ENCODE measurements around the gene PTPRR.

PTPRR gene

DNA sequence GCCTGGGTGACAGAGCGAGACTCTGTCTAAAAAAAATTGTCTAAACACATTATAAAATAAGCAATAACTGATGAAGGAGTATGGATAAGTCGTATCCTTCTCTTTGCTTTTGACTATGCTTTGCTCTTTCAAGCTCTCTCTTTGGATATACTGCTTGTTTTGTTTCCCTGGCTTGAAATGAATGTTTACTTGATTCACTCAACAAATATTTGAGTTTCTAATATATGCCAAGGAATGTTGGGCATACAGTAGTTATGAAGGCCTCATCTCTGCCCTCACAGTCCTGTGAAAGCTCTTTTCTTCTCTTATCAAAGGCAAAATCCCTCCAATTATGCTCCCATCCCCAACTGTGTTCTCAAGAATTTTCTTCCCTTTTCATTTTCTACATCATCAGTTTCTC, 123.5 kb downstream of the PTPRR start:
- DNase-seq (ENCODE audit: low read depth) = no peak

- no peak for DNase-seq (ENCODE audit: low read depth)
Observed at GRCh38 chr12:70795608-70796007, 124.9 kb downstream of the PTPRR start.

GRCh38 chr12:70794131-70794530, 126.4 kb downstream of the PTPRR start:
- DNase-seq (ENCODE audit: low read depth) = no peak

DNA sequence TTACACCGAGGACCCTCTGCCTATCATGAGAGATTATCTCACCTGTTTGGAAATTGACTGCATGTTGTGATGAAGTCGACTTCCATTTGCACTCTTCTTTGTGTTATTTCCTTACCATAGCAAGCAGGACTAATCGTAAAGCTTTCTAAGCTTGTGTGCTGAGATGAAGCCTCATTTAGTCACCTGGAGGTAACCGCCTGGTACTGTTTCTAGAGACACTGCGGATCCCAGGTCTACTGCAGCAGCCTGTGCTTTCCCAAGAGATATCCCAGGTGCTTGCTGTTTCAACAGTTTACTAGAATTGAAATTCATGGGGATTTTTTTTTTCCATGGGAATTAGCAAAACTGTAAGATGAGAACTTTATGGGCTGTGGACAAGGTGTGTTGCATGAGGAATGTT, 131.8 kb downstream of the PTPRR start:
- no peak for DNase-seq (ENCODE audit: low read depth)

- no peak for DNase-seq (ENCODE audit: low read depth)
Observed at GRCh38 chr12:70787612-70788011, 132.9 kb downstream of the PTPRR start.

DNA sequence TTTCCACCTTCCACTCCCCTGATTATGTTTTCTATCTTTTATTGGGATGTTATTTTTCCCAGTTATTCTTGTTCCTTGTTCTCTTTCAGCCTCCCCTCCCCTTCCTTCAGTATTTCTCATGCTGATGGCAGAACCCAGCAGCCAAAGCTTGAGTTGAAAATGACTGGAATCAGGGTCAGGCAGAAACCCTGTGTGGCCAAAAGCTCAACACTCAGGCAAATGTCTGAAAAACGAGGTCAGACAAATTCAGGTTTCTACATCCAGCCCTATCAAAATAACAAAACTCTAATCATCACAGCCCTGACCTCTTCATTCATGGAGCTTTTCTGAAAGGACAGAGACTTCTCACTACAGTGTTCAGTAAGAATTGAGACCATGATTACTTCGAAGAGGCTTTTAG, 134.6 kb downstream of the PTPRR start:
- no peak for DNase-seq (ENCODE audit: low read depth)

- no peak for DNase-seq (ENCODE audit: low read depth)
Observed at GRCh38 chr12:70784042-70784668, 136.4 kb downstream of the PTPRR start.

GRCh38 chr12:70783455-70783854, 137.1 kb downstream of the PTPRR start:
- no peak for DNase-seq (ENCODE audit: low read depth)

DNA sequence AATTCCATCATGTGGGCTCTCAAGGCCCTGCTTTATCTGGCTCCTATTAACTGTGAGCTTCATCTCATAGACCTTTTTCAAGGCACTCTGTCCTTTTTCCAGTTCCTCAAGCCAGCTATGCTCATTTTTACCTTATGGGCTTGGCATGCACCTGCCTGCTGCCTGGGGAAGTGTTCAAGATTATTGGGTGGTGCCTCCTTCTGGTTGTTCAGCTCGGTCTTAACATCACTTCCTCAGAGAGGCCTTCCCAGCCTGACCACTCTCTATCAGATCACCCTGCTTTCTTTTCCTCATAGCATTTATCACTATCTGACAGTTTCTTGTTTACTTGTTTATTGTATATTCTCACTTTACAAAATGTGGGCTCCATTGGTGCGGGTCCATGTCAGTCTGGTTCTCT, 141.3 kb downstream of the PTPRR start:
- DNase-seq (ENCODE audit: low read depth) = no peak

DNA sequence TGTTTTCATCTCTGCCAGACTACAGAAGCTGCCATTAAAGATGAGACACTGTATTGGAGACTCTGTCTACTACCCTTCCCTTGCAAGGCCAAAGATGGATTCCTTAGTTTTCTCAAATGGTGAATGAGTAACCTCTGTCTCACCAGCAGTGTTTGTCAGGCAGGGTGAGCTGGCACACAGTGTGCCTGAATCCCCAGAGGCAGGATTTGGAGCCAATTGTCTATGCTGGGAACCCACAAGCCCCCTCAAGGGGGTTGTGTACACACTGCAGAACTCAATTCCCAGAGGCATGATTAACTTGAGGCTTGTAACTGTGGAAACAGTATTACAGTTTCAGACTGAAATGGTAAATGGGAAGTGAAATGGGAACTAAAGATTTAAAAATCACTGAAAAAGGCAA, 146.5 kb downstream of the PTPRR start:
- no peak for DNase-seq (ENCODE audit: low read depth)

DNA sequence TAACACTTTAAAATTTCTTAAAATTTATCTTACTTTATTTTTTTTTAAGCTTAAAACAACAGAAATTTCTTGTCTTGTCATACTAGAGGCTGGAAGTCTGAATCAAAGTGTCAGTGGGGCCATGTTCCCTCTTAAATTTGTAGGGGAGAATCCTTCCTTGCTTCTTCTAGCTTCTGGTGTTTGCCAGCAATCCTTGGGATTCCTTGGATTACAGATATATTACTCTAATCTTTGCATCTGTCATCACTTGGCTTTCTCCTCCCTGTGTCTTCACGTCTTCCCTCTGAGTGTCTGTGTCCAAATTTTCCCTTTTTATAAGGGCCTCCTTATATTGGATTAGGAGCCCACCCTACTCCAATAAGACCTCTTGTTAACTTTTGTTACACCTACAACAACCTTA, 147.7 kb downstream of the PTPRR start:
- DNase-seq (ENCODE audit: low read depth) = no peak

- DNase-seq (ENCODE audit: low read depth) = no peak
Observed at GRCh38 chr12:70771581-70771980, 149.0 kb downstream of the PTPRR start.

GRCh38 chr12:70763666-70764065, 156.9 kb downstream of the PTPRR start:
- DNase-seq (ENCODE audit: low read depth) = no peak

- DNase-seq (ENCODE audit: low read depth) = no peak
Observed at GRCh38 chr12:70762000-70762399, 158.5 kb downstream of the PTPRR start.

DNA sequence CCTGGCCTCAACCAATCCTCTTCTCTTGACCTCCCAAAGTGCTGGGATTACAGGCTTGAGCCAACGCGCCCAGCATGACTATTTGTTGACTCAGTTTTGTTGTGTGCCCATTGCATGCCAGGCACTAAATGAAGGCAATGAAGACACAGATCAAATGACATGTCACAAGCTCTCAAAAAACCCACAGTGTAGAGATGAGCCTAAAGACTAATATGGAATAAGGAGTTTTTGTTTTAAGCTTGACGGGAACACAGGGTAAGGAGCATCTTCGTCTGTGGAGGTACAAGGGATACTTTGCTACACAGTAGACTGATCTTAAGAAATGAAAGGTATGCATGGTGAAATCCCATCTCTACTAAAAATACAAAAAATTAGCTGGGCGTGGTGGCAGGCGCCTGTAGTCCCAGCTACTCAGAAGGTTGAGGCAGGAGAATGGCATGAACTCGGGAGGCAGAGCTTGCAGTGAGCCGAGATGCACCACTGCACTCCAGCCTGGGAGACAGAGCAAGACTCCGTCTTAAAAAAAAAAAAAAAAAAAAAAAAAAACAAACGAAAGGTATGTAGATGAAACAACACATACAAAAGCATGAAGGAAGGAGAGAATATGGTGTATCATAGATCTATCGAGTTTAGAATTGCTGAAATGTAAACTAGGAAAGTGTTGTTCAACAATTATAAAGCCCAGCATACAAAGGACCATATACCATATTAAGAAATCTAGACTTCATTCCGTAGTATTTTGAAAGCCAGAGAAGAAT, 161.2 kb downstream of the PTPRR start:
- no peak for DNase-seq (ENCODE audit: low read depth)

GRCh38 chr12:70758494-70758845, 162.1 kb downstream of the PTPRR start:
- no peak for DNase-seq (ENCODE audit: low read depth)

- no peak for DNase-seq (ENCODE audit: low read depth)
Observed at GRCh38 chr12:70757830-70758493, 162.6 kb downstream of the PTPRR start.

- DNase-seq (ENCODE audit: low read depth) = no peak
Observed at GRCh38 chr12:70756791-70757190, 163.7 kb downstream of the PTPRR start.

DNA sequence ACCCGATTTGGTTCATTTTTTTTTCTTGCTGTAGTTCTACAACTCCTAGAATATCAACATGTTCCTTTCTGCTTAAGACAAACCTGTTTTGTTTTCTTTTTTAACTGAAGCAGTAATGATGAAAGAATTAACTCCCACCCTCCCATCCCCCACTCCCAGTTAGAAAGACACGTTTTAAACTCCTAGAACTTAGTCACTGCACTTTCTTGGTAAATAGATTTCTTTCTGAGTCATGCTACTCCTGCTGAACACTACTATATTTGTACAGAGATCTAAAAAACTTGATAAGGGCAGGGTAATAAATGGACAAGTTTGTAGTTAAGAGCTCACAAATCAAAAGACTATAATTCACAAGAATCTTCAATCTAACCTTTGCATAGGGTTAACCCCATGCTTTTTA, 164.4 kb downstream of the PTPRR start:
- DNase-seq (ENCODE audit: low read depth) = no peak

GRCh38 chr12:70754330-70754741, 166.2 kb downstream of the PTPRR start:
- DNase-seq (ENCODE audit: low read depth) = no peak

GRCh38 chr12:70752327-70752726, 168.2 kb downstream of the PTPRR start:
- no peak for DNase-seq (ENCODE audit: low read depth)

DNA sequence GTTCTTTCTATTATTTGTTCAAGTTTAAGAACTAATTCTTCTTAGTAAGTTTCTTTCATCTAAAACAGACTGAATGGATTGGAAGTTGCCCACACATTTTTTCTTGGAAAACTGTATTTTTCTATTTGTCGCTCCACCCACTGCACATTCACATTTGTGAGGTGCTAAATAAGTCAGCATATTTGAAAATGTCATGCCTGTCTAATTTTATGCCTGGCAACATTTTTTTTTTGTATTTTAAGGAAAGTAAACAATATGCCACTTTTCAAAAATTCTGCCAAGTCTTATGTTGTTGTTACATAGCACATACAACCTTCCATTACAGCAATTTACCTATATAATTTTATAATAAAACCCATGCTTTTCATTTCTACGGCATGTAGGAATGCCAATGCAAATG, 170.6 kb downstream of the PTPRR start:
- no peak for DNase-seq (ENCODE audit: low read depth)

GRCh38 chr12:70748809-70749208, 171.7 kb downstream of the PTPRR start:
- DNase-seq (ENCODE audit: low read depth) = no peak

Measured in stimulated activated CD4-positive, alpha-beta T cell treated with anti-CD3 and anti-CD28 coated beads, Interleukin-2, amount 100 ng/mL, for 4 hours (primary cell).